Medulla oblongata (tissue), 1 donor: ENCODE results near the gene LRTM1.

Experiments used
- DNase-seq: peaks from one replicate; pipeline ENCODE4 v3.0.0-alpha.2; 2015; ENCODE audit errors: extremely low spot score

Gene LRTM1

GRCh38 chr3:54940971-54941370, 13.1 kb upstream of the LRTM1 start:
- no peak for DNase-seq

DNA sequence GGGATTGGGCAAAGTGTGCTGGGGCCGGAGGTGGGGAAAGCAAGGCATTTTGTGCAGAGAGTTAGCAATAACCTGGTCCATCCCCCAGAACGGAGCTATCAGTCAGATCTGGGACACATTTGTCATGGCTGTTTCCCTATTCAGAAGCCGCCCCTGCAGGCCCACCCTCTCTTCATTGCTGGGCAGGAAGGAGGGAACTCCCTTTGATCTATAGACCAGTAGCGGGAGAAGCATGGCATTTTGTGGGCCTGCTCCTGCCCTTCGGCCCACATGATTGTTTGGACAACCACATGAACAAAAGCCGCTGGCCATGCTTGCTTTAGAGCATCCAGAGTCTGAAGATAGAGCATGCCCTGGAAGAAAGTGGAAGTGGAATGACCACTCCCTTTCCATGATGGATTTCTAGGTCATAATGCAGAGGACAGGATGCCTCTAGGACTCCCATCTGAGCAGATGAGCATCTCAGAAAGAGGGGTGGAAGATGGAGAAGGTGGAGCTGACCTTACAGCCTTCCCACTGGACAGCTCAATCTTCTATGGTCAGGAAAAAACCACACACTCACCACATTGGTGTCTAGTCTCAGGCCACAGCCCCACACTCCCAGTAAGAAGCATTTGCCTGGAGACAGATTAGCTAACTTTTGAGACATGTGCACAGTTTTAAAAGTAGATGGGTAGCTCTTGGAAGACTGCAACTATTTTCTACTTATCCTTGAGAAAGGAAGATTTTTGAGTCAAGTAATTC, 11.9 kb upstream of the LRTM1 start:
- DNase-seq = no peak

- DNase-seq = no peak
These were observed 8.7 kb upstream of the LRTM1 start for GRCh38 chr3:54936561-54936960.

DNA sequence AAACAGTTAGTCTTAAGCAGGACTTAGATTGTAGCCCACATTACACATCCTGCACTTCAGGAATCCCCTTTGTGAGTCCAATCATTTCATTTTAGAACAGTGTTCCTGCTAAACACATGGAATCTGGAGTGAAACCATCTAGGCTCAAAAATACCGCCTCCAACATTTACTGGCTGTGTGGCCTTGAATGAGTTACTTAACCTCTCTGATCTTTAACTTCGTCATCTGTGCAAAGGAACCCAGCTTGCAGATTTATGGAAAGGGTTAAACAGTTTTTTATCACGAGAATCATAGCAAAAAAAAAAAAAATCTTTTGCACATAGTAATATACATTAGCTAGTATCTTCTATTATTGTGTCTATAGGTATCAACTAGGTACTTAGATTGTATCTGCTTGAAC, 8.0 kb upstream of the LRTM1 start:
- DNase-seq = no peak

DNA sequence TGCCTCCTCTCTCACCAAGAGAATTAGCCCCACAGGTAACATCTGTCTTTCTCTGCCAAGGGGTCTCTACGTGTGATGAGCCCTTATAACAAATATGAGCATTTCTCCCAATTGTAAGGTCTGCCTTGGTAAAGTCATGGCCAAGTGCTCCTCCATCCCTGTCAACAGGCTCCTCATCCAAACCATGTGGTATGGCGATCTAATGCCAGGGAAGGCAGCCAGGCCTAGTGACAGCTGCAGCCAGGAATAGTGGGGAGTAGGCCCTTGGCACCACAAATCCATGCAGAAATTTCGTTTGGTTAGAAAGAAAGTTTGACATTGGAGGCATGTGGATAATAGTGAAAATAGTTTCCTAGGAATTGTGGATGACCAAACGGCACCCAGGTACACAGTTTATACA, 4.7 kb upstream of the LRTM1 start:
- DNase-seq = peak; percentile 83

DNA sequence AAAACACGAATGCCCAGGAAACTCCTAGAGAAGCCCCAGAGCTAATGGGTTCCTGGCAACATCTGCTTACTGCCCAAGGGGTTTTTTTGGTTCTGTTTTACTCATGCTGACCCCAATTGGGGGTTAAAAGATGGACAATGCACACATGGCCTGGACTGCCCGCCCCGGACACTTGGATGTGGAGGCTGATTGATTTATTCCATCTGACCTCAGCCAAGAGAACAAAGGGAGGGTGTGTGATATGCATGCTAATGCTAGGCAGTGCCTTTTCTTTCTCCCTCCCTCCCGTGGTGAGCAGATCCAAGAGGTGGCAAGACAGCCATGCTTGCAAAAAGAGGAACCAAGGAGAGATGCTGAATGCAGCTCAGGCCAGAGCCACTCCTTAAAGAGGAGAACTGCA, 3.3 kb upstream of the LRTM1 start:
- peak; percentile 93 for DNase-seq

DNA sequence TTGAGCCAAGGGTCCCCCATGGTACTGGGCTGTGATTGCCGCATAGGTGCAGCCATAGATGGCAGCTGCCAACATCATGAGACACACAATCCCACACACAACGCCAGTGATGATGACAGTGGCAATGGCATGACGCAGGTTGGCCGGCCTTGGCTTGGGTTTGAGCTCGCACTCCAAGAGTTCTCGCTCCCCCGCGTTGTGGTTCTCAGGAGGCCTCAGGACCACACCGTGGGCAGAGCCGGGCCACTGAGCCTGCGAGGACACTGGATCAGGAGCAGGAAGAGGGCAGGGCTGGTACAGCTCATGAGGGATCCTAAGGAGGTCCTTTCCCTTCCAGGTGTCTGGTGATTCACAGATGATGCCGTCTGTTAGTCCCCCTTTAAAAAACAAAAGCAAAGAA, 9.3 kb downstream of the LRTM1 start:
- DNase-seq = no peak

- no peak for DNase-seq
These were observed 10.0 kb downstream of the LRTM1 start for GRCh38 chr3:54917862-54918261.

DNA sequence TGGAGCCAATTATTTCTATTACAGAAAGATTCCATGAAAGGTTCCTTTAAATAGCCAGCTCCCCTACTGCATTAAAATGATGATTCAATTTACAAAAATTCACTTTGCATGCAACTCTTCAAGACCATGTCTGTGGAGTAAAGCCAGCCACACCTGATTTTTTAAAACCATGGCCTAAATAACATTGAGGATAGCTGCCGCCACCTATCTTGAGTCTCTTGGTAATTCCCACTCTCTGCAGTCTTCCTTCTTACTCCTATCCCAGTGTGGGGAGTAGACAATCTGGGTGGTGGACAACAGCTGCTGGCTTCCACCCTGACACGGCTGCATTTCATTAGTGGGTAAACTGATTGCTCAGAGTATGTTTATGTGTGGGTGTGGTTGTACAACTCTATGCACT, 10.7 kb downstream of the LRTM1 start:
- DNase-seq = no peak

DNA sequence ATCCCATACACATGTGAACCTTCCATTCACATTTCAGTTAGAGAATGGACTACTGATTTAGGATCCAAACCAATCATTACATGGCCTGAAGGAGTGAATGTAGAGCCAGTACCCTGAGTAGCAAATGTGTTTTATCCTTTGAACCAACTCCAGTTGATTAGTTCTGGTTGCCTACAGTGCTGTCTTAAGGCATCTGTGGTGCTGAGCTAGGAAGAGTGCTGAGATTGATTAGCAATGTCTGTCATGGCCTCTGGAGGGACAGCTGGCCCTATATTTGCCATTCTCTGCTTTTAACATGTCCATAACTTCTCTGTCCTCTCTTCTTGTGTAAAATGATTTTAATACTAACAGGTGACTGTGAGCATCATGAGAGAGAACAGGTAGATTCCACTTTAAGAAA, 11.1 kb downstream of the LRTM1 start:
- no peak for DNase-seq

DNA sequence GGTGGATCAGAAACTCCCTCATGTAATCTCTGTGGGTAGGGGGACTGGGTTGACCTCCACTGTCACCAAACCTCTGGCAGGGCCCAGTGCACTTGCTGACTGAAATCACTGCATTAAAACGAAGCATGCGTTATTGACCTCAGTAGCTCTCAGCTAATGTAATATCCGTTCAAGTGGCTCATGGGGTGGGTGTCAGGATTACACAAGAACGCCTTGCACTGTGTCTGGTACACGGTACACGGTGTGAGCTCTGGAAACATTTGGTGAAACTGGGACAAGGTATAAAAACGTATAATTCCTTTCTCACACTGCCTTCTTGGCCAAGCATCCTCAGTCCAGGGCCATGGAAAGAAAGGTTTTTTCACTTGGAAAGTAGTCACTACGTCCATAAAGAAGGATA, 11.9 kb downstream of the LRTM1 start:
- DNase-seq = no peak

- DNase-seq = no peak
These were observed 12.7 kb downstream of the LRTM1 start for GRCh38 chr3:54915181-54915580.

DNA sequence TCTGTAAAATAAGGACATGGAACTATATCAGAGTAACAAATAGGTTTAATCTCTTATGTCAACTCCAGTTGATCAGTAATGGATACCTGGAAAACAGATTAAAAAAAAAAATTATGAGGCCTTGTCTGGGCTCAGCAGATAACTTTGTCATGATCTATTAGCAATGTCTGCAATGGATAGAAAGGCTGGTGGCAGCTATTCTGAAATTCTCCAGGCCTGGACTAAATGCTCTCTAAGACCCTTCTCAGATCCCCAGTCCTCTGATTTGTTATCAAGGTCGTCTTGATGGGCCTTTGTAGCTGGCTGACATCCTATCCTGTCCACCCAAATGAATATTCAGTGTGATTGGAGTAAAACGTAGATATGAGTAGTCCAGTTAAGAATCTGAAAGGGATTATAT, 13.7 kb downstream of the LRTM1 start:
- DNase-seq = no peak

DNA sequence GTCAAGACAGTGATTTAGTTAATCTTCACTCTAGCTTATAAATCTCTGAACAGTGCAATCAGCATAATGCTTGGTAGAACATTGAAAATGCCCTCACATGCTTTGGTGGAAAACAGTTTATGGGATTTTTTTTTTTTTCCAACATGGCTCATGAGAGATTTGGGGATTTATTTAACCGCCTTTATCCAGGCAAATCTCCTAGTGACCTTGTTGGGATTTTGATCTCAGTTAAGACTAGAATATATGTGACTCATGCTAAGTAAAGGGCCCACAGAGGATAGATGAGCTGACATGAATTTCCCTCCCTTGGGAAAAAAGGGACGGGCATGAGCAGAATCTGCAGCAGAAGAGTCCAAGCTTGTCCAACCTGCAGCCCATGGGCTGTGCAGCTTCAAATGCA, 18.7 kb downstream of the LRTM1 start:
- DNase-seq = no peak

- no peak for DNase-seq
These were observed 21.1 kb downstream of the LRTM1 start for GRCh38 chr3:54906763-54907162.

- DNase-seq = no peak
These were observed 21.9 kb downstream of the LRTM1 start for GRCh38 chr3:54905920-54906319.

DNA sequence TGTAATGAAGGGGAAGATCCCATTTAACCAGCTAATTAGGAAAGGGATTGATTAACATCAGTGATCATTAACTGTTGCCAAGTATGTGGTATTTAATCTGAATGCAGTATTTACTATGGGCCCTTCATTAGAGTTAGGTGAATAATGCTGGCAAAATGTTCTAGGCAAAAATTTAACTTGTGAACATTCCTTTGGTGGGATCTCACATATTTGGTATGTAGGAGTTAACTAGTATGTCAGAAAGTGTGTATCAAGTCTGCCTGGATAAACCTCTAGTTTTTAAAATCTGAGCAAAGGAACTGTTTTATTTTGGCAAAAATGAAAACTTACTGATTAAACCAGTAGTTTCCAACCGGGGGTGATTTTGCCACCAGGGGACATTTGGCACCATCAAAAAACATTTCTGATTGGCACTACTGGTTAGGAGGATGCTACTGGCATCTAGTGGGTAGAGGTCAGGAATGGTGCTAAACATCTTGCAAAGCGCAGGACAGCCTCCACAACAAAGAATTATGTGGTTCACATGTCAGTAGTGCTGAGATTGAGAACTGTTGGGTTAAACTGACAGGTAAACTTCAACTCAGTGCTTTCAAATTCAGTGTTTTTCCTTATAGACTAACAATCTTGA, 22.5 kb downstream of the LRTM1 start:
- DNase-seq = no peak

DNA sequence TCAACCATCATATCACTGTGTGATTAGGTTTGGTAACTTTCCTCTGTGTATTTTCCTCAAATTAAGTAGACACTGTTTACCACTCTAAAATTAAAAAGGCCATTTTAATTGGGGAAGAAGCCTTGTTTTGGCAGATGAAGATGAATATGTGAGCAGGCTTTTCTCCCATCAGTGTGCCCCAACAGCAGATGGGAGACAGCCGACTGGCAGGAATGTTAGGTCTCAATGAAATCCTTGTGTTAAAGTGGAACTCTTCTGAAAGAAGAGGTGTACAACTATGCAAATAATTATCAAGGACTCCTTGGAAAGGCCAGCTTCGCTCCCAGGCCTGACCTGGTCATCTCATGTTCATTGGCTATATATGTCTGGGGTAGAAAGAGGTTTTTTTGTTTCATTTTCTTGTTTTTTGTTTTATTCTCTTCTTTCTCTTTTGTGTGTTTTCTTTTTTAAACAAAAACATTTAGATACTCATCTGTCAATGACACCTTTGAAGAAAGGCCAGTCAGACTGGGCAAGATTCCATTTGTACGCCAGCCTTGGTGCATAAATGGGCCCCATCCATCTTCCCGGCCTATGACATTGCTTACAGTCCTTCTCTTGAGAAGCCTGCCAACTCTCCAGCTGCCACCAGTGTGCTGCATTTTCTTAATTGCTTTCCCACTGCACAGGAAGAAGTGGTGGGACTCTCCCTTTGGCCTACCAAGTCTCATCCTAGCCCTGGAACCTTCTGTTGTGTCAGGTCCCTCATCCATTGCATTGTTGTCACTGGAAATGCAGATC, 25.8 kb downstream of the LRTM1 start:
- DNase-seq = peak; percentile 33

- no peak for DNase-seq
These were observed 26.8 kb downstream of the LRTM1 start for GRCh38 chr3:54900838-54901591.

DNA sequence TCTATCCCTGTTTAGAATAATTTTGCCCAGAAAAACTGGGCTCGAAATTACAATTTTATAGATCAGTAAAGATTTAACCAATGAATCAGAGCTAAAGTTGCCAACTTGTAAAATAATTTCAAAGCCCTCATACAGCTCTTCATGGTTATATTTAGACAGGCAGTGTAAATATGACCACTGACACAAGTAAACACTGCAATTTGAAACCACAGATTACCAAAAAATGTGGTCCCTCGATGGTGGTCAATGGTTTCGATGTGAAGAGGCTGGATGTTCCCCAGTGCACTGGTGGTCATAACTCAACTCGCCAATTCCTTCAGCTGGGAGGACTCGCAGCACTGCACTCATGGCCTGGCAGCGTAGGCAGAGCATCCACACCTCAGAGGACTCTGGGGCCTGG, 28.6 kb downstream of the LRTM1 start:
- DNase-seq = no peak

GRCh38 chr3:54897028-54897711, 30.7 kb downstream of the LRTM1 start:
- no peak for DNase-seq

DNA sequence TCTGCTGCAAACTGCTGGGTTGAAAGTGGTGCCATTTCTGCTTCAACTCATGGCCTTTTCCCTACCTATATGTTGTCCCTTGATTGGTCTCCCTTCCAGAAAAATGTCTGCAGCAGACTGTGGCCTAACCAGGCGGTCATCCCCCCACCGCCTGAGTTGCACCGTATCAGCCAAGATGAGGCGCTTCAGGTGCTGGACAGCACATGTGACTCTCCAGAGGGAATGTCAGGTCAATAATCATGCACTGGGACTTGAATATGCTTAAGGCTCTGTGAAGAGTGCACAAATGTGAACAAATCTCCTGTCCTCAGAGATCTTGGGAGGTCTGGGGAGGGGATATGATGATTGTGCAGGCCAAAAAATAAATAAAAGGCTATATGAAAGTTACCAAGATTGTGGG, 32.2 kb downstream of the LRTM1 start:
- DNase-seq = no peak
